NOMO-1 treated with dmso at 0.1 percent for 144 hours (cell line): Measurements from ENCODE around the gene CEP112.

Source experiments
- DNase-seq: peaks from one replicate; lab custom pipeline; 2025; ENCODE audit not compliant: unreplicated experiment; lab: John Stamatoyannopoulos, UW

CEP112 gene

GRCh38 chr17:66211047-66211810 is 19.3 kb upstream of the CEP112 start:
- no peak for DNase-seq

GRCh38 chr17:66210208-66210574 is 18.3 kb upstream of the CEP112 start:
- no peak for DNase-seq

GRCh38 chr17:66207936-66208335 is 16.0 kb upstream of the CEP112 start:
- DNase-seq, result no peak

- DNase-seq, result no peak
These were observed 11.5 kb upstream of the CEP112 start for GRCh38 chr17:66203274-66204015.

- DNase-seq, result no peak
These were observed 8.8 kb upstream of the CEP112 start for GRCh38 chr17:66200685-66201092.

- no peak for DNase-seq
These were observed 6.3 kb upstream of the CEP112 start for GRCh38 chr17:66198242-66198641.

GRCh38 chr17:66192378-66192687 is 400 bp upstream of the CEP112 start:
- no peak for DNase-seq

GRCh38 chr17:66190738-66191592 is 968 bp downstream of the CEP112 start:
- DNase-seq, result no peak

- DNase-seq, result no peak
These were observed 4.2 kb downstream of the CEP112 start for GRCh38 chr17:66187718-66188117.

- no peak for DNase-seq
These were observed 6.1 kb downstream of the CEP112 start for GRCh38 chr17:66185862-66186261.

GRCh38 chr17:66184392-66184791 is 7.5 kb downstream of the CEP112 start:
- no peak for DNase-seq

GRCh38 chr17:66183529-66183928 is 8.4 kb downstream of the CEP112 start:
- no peak for DNase-seq

- DNase-seq, result no peak
These were observed 13.3 kb downstream of the CEP112 start for GRCh38 chr17:66178642-66179041.

- no peak for DNase-seq
These were observed 14.9 kb downstream of the CEP112 start for GRCh38 chr17:66177048-66177447.

GRCh38 chr17:66175892-66176291 is 16.0 kb downstream of the CEP112 start:
- DNase-seq, result no peak

GRCh38 chr17:66172691-66173223 is 19.2 kb downstream of the CEP112 start:
- no peak for DNase-seq

GRCh38 chr17:66172144-66172543 is 19.8 kb downstream of the CEP112 start:
- DNase-seq, result no peak

- no peak for DNase-seq
These were observed 20.2 kb downstream of the CEP112 start for GRCh38 chr17:66171692-66172091.

GRCh38 chr17:66171172-66171571 is 20.8 kb downstream of the CEP112 start:
- DNase-seq, result no peak

GRCh38 chr17:66169839-66170238 is 22.1 kb downstream of the CEP112 start:
- no peak for DNase-seq

- DNase-seq, result no peak
These were observed 24.6 kb downstream of the CEP112 start for GRCh38 chr17:66167189-66167815.
